Aorta (tissue), 5 donors: Measurements from ENCODE around the gene MSRB3. TPM values are rescaled to one million over a fixed set of nuclear protein-coding genes. Genes with fewer than 3 reads are reported as not detected.
A peak's percentile ranks its signal among the peaks of the same experiment; 100 is the strongest.

ENCODE experiments used
- ATAC-seq: fragments of 200-7000 bp; cut with Tn5 transposase; one replicate; pipeline ENCODE4 v1.9.1; 2022; ENCODE audit warnings: moderate library complexity; ENCODE audit not compliant: low FRiP score
- DNase-seq, 2 donors: peaks; one replicate each; pipeline ENCODE4 v3.0.0-alpha.2; 2020
- H3K27ac ChIP-seq, 2 donors: one replicate each; pipeline ENCODE4 v1.5.1; 2013; ENCODE audit warnings: low read length in 2 of 2, mild to moderate bottlenecking in 2 of 2, moderate library complexity in 2 of 2, control low read depth in 1 of 2, inconsistent platforms in 1 of 2, low read depth in 1 of 2
- H3K27me3 ChIP-seq, 2 donors: one replicate each; pipeline ENCODE4 v1.6.1; 2013; ENCODE audit warnings: control low read depth in 1 of 2, low read length in 1 of 2, mild to moderate bottlenecking in 1 of 2, moderate library complexity in 1 of 2; ENCODE audit not compliant: insufficient read depth in 2 of 2, control insufficient read depth in 1 of 2
- H3K36me3 ChIP-seq, 2 donors: one replicate each; pipeline ENCODE4 v1.6.1; 2013; ENCODE audit warnings: control low read depth in 1 of 2, low read length in 1 of 2, mild to moderate bottlenecking in 1 of 2; ENCODE audit not compliant: insufficient read depth in 2 of 2, control insufficient read depth in 1 of 2
- H3K4me1 ChIP-seq, 2 donors: one replicate each; pipeline ENCODE4 v1.6.1; 2013; ENCODE audit warnings: low read length in 2 of 2, control low read depth in 1 of 2, mild to moderate bottlenecking in 1 of 2, moderate library complexity in 1 of 2; ENCODE audit not compliant: insufficient read depth in 2 of 2, control insufficient read depth in 1 of 2
- H3K4me3 ChIP-seq, 2 donors: one replicate each; pipeline ENCODE4 v1.5.1; 2013; ENCODE audit warnings: low read length in 2 of 2, control low read depth in 1 of 2, mild to moderate bottlenecking in 1 of 2
- H3K9me3 ChIP-seq: one replicate; pipeline ENCODE4 v1.6.1; 2013; ENCODE audit warnings: mild to moderate bottlenecking, low read length; ENCODE audit not compliant: control insufficient read depth
- WGBS, 2 donors: extraction: QIAGEN DNeasy Blood & Tissue Kit; methylation state at CpG; one replicate each; pipeline ENCODE4 v1.1.7; 2013; 5-methylcytosine and 5-hydroxymethylcytosine counted together
- intact Hi-C, 2 donors: fragments of 100-400 bp; cut with DNase I; formaldehyde crosslinking; loops; one replicate each; pipeline versions ENCODE4 v1.14.2 to v1.15.0; 2022
- polyA plus RNA-seq, 2 donors: library from polyadenylated mRNA; stranded (reverse); fragments of 200-250 nt; gene quantifications; one replicate each; pipeline ENCODE4 v1.2.3, GENCODE V29; 2013
- total RNA-seq, 2 donors: library from RNA; stranded (reverse); fragmentation: NEBNext Ultra II Directional; extraction: Animal tissue kit (Norgen Biotek cat#: 25700); gene quantifications; one replicate each; pipeline ENCODE4 v1.2.1, GENCODE V29; 2021
- donor health status: healthy with polysubstance abuse.
- donor health status: Bipolar disorder and iron deficiency.
- donor health status: DM: no; HTN: no; CAD: no.
- donor health status: DM: no; HTN: no; CAD: no.
- donor health status: DM: yes; HTN: yes; CAD: no.

The MSRB3 gene
- total and polyA plus RNA-seq, 4 donors: 119 to 298 (median 225) TPM

DNA sequence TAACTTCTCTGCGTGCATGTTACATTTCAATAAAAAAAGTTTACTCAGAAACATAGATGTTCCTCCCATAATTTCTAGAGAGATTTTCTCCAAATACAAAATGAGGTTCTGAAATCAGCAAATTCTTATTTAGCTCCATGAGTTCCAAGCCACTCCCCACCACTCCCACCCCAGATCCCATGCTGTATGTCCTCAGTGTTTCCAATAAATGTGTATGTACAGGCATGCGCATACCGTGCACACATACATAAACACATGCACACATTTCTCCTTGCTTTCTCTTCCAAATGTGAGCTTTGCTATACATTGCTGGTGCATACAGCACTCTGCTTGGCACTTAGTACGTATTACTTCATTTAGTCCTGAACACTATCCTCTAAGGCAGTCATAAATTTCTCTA, 209.7 kb downstream of the MSRB3 start:
- ATAC-seq (no peak), DNase-seq (no peak)
- H3K9me3 ChIP-seq: peaks cover 1% of the 10 kb centered on the region
- H3K4me1 ChIP-seq: no peaks in the 10 kb centered on the region
- H3K27me3 ChIP-seq: no peaks in the 10 kb centered on the region
- no peak overlapping the region for H3K27ac ChIP-seq
- H3K4me3 ChIP-seq: no peak overlapping the region
- intact Hi-C loops: no loop called here
- WGBS, 2 donors: 93 to 97% methylated on average over 4 of the region's 4 CpGs
- H3K36me3 ChIP-seq: no peaks in the 10 kb centered on the region

DNA sequence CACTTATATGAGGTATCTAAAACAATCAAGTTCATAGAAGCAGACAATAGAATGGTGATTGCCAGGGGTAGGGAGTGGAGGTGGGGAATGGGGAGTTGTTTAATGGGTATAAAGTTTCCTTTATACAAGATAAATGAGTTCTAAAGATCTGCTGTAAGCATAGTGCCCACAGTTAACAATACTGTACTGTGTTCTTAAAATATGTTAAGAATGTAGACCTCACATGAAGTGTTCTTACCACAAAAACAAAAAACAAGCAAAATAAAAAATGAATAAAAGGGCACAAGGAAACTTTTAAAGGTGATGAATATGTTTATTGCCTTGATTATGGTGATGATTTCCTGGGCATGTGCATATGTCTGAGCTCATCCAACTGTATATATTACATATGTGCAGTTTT, 211.8 kb downstream of the MSRB3 start:
- H3K27me3 ChIP-seq: no peaks in the 10 kb centered on the region
- no peak for ATAC-seq
- no peak overlapping the region for H3K4me3 ChIP-seq
- H3K27ac ChIP-seq: no peak overlapping the region
- DNase-seq: no peak
- no peaks in the 10 kb centered on the region for H3K4me1 ChIP-seq
- H3K9me3 ChIP-seq: no peaks in the 10 kb centered on the region
- intact Hi-C loops: loop anchor here in 1 of 2 donors (10.0 kb wide), 1 partner anchor 545 kb away; no protein-coding TSS in a partner anchor
- no peaks in the 10 kb centered on the region for H3K36me3 ChIP-seq

DNA sequence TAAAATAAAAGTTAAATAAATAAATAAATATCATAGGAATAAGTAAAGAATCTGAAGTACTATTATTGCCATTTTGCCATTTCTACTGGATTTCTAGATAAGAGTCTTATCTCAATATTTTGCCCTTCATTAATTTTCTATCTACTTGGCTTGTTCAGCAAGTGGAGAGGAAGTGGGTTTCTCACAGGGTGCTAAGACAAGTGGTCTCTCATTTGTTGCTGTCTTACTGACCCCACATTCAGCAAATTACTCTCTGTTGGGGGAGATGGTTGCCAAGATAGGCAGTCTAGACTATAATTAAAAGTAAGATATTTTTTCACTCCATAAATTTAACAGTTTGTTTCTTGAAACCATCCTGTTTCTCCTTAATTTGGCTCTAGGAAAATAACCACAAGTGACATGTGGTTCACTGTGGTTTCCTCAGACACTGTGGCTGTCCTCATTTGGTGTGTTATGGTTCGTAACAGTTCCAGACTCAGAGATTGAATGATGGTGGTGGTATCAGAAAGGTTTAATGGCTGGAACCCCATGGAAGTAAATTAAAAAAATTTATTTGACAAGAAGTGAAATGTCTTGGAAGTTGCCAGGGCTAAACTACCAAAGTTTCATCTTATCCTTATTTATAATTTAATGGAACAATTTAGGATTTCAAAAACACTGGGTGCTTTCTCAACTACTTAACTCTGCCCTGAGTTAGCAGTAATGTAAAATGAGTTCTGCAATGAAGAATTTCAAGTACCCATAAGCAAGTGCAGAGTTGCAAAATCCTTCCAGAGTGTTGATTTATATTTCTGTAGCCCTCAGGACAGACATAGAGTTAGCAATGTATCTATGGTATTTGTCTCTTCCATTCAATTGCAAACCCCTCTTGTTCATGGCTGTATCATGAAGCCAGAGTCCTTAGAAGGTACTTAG, 214.8 kb downstream of the MSRB3 start:
- no peak for ATAC-seq
- intact Hi-C loops: loop anchor here in 1 of 2 donors (10.0 kb wide), 1 partner anchor 548 kb away; no protein-coding TSS in a partner anchor
- 92 to 97% methylated on average over 1 of the region's 1 CpG for WGBS, 2 donors

DNA sequence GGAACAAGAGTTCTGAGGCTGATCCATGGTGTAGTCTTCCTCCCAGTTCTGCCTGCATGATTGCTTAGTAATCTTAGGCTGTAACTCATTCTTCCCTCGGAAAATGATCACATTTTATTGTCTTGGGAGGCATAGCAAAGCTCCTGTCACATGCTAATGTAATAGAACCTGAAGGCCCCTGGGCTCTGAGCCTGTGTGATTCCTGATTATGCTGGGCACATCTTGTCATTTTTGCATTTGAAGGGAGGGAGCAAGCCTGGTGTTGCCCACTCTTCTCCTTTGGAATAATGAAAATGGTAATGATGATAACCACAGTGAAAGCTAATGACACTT, 215.4 kb downstream of the MSRB3 start:
- H3K27me3 ChIP-seq: no peaks in the 10 kb centered on the region
- WGBS, 2 donors: 92 to 93% methylated on average over 1 of the region's 1 CpG
- ATAC-seq (no peak), DNase-seq (no peak)
- intact Hi-C loops: loop anchor here in 1 of 2 donors (10.0 kb wide), 1 partner anchor 549 kb away; no protein-coding TSS in a partner anchor
- H3K36me3 ChIP-seq: no peaks in the 10 kb centered on the region
- H3K4me1 ChIP-seq: no peaks in the 10 kb centered on the region
- no peak overlapping the region for H3K27ac ChIP-seq
- no peak overlapping the region for H3K4me3 ChIP-seq
- no peaks in the 10 kb centered on the region for H3K9me3 ChIP-seq

More for the DNA sequence above, 214.8 kb downstream of the MSRB3 start:
- Histone ChIP-seq H3K4me1 (no peaks in the 10 kb centered on the region), H3K36me3 (no peaks in the 10 kb centered on the region), H3K27ac (no peak overlapping the region), H3K27me3 (no peaks in the 10 kb centered on the region), H3K9me3 (no peaks in the 10 kb centered on the region), H3K4me3 (no peak overlapping the region)
- DNase-seq: no peak

DNA sequence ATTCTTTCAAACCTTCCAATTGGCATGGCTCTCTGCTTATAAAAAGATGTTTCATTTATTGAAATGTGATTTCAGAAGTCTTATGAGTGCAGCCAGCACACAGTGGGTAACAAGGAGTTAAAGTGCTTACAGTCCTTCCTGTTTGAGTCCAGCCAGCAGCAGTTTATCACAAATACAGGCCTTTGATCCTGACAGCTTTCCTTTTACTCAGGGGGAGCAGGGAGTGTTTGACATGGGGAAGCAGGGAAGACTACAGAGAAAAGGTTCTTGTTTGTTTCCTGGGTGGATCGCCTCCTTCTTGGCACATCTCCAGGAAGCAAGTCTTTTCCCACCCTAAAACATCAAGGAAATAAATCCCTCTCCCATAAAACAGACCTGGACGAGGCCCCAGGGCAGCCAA, 216.1 kb downstream of the MSRB3 start:
- intact Hi-C loops: loop anchor here in 1 of 2 donors (10.0 kb wide), 1 partner anchor 550 kb away; no protein-coding TSS in a partner anchor
- 59 to 70% methylated on average over 2 of the region's 2 CpGs for WGBS, 2 donors
- ATAC-seq: no peak

DNA sequence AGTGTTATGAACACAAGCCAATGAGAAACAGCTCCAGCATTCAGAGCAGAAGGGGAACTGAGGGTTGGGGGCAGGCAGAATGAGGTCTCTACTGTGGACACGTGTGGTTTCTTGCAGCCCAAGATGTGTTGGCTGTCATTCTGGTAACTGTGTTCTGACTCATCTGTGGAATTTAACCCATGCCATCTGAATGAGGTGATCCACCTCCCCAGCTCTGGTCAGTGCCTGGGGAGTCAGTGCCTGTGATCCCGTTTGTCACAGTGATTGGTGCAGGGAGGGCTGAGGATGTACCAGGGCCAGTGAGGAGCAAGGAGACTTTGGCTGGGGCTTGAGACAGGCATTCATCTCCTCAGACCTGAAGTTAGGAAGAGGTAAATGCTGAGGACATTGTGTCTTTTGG, 216.8 kb downstream of the MSRB3 start:
- peaks cover 0 to 2% of the 10 kb centered on the region in 2 donors for H3K4me1 ChIP-seq
- DNase-seq: no peak
- no peak overlapping the region for H3K4me3 ChIP-seq
- ATAC-seq: no peak
- no peaks in the 10 kb centered on the region for H3K9me3 ChIP-seq
- WGBS, 2 donors: 43 to 49% methylated on average over 2 of the region's 2 CpGs
- no peak overlapping the region for H3K27ac ChIP-seq
- intact Hi-C loops: loop anchor here in 1 of 2 donors (10.0 kb wide), 1 partner anchor 550 kb away; no protein-coding TSS in a partner anchor
- no peaks in the 10 kb centered on the region for H3K36me3 ChIP-seq
- no peaks in the 10 kb centered on the region for H3K27me3 ChIP-seq

More for the DNA sequence above, 216.1 kb downstream of the MSRB3 start:
- no peaks in the 10 kb centered on the region for H3K4me1 ChIP-seq
- no peak overlapping the region for H3K27ac ChIP-seq
- no peaks in the 10 kb centered on the region for H3K36me3 ChIP-seq
- DNase-seq: no peak
- H3K9me3 ChIP-seq: no peaks in the 10 kb centered on the region
- H3K4me3 ChIP-seq: no peak overlapping the region
- H3K27me3 ChIP-seq: no peaks in the 10 kb centered on the region

DNA sequence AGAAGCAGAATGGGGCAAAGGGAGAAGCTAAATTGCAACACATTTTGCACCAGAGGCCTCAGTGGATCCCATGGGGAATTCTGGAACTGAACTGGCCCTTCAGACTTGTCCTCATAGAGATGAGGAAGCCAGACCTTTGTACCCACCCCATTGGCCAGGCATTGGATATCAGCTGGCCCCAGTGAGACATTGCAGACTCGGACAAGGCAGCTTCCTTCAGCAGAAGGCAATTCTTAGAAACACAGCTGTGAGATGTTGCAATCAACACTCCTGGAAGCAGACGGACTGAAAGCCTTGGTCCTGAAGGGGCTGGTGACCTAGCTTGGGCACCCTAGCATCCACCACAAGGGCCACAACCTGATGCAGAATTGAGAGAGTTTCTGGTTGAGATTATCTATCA, 218.1 kb downstream of the MSRB3 start:
- Histone ChIP-seq H3K9me3 (no peaks in the 10 kb centered on the region), H3K27me3 (no peaks in the 10 kb centered on the region), H3K4me1 (peaks cover 0 to 5% of the 10 kb centered on the region in 2 donors), H3K27ac (no peak overlapping the region), H3K36me3 (no peaks in the 10 kb centered on the region), H3K4me3 (no peak overlapping the region)
- DNase-seq: no peak
- peak; percentile 33 for ATAC-seq
- WGBS, 2 donors: 45 to 69% methylated on average over 2 of the region's 2 CpGs
- intact Hi-C loops: loop anchor here in 1 of 2 donors (10.0 kb wide), 1 partner anchor 552 kb away; no protein-coding TSS in a partner anchor

DNA sequence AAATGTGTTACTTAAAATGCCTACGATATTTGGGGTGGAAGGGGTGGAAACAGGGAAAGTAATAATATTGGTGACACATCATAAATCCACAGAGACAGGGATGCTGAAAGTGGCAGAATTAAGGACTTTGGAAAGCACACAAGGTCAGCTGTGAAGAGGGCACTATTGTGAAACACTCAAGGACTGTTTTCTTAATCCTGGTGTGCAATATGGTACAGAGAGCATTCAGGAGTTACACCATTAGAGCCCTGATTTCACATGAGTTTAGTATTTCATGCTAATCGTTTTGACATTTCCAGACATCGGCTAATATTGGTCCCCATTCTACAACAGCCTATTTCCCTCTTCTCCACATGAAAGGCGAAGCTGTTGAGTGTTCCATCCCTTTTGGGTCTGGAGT, 219.2 kb downstream of the MSRB3 start:
- Histone ChIP-seq H3K27ac (no peak overlapping the region), H3K27me3 (no peaks in the 10 kb centered on the region), H3K4me1 (peaks cover 0 to 5% of the 10 kb centered on the region in 2 donors), H3K36me3 (no peaks in the 10 kb centered on the region), H3K4me3 (no peak overlapping the region), H3K9me3 (no peaks in the 10 kb centered on the region)
- intact Hi-C loops: loop anchor here in 1 of 2 donors (10.0 kb wide), 1 partner anchor 553 kb away; no protein-coding TSS in a partner anchor
- ATAC-seq (no peak), DNase-seq (no peak)
- WGBS, 2 donors: 84 to 88% methylated on average over 4 of the region's 4 CpGs
